C4-2B (cell line): Measurements from ENCODE around the gene SCP2D1.

ENCODE experiments used
- H3K27ac ChIP-seq: fragments of 450-650 bp; 2 replicates; pipeline ENCODE4 v1.5.1; 2017
- CTCF ChIP-seq: fragments of 450-650 bp; conservative IDR thresholded peaks from 2 replicates; pipeline ENCODE4 v1.5.1; 2017; ENCODE audit warnings: mild to moderate bottlenecking
- ZFX ChIP-seq: fragments of 450-650 bp; IDR thresholded peaks from 2 replicates; pipeline ENCODE4 v1.6.1; 2017

SCP2D1 gene

GRCh38 chr20:18839507-18840247 is 26.1 kb downstream of the SCP2D1 start:
- H3K27ac ChIP-seq: no peak overlapping the region
- TF ChIP-seq ZFX (no peak), CTCF (no peak)

GRCh38 chr20:18840248-18840645 is 26.7 kb downstream of the SCP2D1 start:
- TF ChIP-seq ZFX (no peak), CTCF (no peak)
- H3K27ac ChIP-seq: no peak overlapping the region

GRCh38 chr20:18845017-18845416 is 31.4 kb downstream of the SCP2D1 start:
- H3K27ac ChIP-seq: no peak overlapping the region
- no peak for TF ChIP-seq ZFX
- no peak for TF ChIP-seq CTCF

GRCh38 chr20:18847226-18847755 is 33.7 kb downstream of the SCP2D1 start:
- no peak overlapping the region for H3K27ac ChIP-seq
- no peak for TF ChIP-seq CTCF
- TF ChIP-seq ZFX: no peak

- H3K27ac ChIP-seq: no peak overlapping the region
- TF ChIP-seq ZFX (no peak), CTCF (no peak)
These were observed 35.5 kb downstream of the SCP2D1 start for GRCh38 chr20:18849131-18849530.

GRCh38 chr20:18851629-18852028 is 38.0 kb downstream of the SCP2D1 start:
- H3K27ac ChIP-seq: no peak overlapping the region
- TF ChIP-seq ZFX (no peak), CTCF (no peak)

- no peak for TF ChIP-seq CTCF
- no peak for TF ChIP-seq ZFX
- no peak overlapping the region for H3K27ac ChIP-seq
These were observed 38.7 kb downstream of the SCP2D1 start for GRCh38 chr20:18852318-18852717.
